ENCODE data around the gene RNF113A.
"Not testable (repeated sequence)": the region's sequence is repeated elsewhere in the genome, so short reads cannot be mapped to it uniquely, and the experiment has no call there.

Gene RNF113A

DNA sequence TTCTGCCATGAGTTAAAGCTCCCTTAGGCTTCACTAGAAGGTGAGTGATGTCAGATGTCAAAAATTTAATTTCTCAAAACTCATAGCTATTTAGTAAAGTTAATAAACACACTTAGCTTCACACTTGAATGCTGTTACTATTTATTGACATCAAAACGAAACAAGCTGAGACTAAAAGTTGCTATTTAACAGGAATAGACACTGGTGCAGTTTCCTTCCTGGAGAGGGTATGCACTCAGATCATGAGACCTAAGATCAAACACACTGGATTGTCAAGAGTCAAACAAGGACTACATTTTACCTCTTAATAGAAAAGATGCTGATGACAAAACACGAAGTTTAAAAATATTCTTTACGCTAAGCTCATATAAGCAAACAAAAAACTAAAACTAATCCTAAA lies 37.6 kb downstream of the RNF113A start:
- no peak for DNase-seq (ENCODE audit: extremely low spot score)
- ChIA-PET CTCF (interaction anchor here (1.0 kb wide), 1 partner anchor 10 kb away, joined by 3 read pairs; no protein-coding TSS in a partner anchor), POLR2A (interaction anchor here (0.7 kb wide), 1 partner anchor 42 kb away, joined by 3 read pairs; the partner anchor contains the start of gene RPL39)
- TF ChIP-seq, protein P1, sequence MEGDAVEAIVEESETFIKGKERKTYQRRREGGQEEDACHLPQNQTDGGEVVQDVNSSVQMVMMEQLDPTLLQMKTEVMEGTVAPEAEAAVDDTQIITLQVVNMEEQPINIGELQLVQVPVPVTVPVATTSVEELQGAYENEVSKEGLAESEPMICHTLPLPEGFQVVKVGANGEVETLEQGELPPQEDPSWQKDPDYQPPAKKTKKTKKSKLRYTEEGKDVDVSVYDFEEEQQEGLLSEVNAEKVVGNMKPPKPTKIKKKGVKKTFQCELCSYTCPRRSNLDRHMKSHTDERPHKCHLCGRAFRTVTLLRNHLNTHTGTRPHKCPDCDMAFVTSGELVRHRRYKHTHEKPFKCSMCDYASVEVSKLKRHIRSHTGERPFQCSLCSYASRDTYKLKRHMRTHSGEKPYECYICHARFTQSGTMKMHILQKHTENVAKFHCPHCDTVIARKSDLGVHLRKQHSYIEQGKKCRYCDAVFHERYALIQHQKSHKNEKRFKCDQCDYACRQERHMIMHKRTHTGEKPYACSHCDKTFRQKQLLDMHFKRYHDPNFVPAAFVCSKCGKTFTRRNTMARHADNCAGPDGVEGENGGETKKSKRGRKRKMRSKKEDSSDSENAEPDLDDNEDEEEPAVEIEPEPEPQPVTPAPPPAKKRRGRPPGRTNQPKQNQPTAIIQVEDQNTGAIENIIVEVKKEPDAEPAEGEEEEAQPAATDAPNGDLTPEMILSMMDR (IDR thresholded peaks at IDR 0.05; ENCODE audit: control extremely low read depth, extremely low read depth, low read depth, missing control alignments), result no peak

DNA sequence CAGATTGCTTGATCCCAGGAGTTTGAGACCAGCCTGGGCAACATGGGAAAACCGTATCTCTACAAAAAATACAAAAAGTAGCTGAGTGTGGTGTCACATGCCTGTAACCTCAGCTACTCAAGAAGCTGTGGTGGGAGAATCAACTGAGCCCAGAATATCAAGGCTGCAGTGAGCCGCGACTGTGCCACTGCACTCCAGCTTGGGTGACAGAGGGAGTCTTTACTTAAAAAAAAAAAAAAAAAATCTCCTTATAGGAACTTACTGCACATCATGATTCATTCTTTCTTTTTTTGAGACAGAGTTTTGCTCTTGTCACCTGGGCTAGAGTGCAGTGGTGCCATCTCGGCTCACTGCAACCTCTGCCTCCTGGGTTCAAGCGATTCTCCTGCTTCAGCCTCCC lies 43.1 kb downstream of the RNF113A start:
- ChIA-PET POLR2A (no interaction called here), CTCF (no interaction called here)
- DNase-seq (ENCODE audit: extremely low spot score), result no peak
- TF ChIP-seq, protein P1 (IDR thresholded peaks at IDR 0.05; ENCODE audit: control extremely low read depth, extremely low read depth, low read depth, missing control alignments), result no peak

DNA sequence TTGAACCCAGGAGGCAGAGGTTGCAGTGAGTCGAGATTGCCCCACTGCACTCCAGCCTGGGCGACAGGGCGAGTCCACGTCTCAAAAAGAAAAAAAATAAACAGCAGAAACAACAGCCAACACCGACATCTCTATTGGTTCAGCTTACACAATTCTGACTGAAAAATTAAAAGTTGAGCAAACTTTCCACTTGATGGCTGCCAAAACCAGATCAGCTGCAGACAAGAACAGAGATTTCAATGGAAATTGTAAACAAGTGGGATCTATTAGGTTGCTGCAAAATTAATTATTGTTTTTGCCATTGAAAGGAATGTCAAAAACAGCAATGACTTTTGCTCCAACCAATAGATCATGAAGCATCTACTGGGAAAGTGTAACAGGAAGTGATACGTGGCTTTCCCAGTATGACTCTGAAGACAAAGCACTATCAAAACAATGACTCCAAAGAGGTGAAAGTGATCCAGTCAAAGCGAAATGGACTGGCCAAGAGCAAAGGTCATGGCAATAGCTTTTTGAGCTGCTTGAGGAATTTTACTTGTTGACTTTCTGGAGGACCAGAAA lies 45.1 kb downstream of the RNF113A start:
- TF ChIP-seq, protein P1 (IDR thresholded peaks at IDR 0.05; ENCODE audit: control extremely low read depth, extremely low read depth, low read depth, missing control alignments), result no peak
- CTCF ChIA-PET, result no interaction called here
- DNase-seq (ENCODE audit: extremely low spot score), result peak; percentile 12
- POLR2A ChIA-PET, result interaction anchor here (1.3 to 1.4 kb wide), 1 partner anchor 35 kb away, joined by 3 to 4 read pairs; the partner anchor contains the start of gene RPL39

DNA sequence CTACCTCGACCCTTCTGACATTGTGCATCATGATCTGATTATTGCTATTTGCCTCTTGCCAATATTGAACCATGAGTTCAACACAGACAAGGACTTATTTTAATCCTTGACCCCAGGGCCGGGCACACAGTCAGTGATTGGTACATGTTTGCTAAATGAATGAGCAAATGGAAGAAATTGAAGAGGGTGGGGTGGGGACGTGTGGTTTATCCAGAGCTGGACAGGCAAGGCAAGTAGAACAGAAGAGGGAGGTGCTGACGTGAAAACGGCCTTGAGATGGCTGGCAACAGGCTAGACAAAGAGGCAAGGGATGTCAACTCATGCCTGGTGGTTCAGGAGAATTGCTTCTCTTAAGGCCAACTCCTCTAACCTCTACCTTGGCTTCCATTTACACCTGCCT lies 47.3 kb downstream of the RNF113A start:
- CTCF ChIA-PET; DNase-seq (ENCODE audit: extremely low spot score); POLR2A ChIA-PET: not testable (repeated sequence)

DNA sequence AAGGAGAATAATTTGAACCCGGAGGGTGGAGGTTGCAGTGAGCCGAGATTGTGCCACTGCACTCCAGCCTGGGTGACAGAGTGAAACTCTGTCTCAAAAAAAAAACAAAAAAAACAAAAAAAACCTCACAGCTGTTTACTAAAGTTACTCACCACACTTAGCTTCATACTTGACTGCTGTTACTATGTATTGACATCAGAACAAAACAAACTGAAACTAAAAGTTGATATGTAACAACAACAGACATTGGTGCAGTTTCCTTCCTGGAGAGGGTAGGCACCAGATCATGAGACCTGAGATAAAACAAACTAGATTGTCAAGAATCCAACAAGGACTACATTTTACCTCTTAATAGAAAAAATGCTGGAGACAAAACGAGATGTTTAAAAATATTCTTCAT lies 49.8 kb downstream of the RNF113A start:
- CTCF ChIA-PET, result interaction anchor here (1.5 to 1.7 kb wide), 2 partner anchors 9 to 30 kb away, joined by 3 to 6 read pairs; partner anchors contain the start of gene RPL39
- DNase-seq (ENCODE audit: extremely low spot score), result peak; percentile 57
- POLR2A ChIA-PET, result not testable (repeated sequence)

Data from GM10248 (cell line).